Inferior parietal cortex (tissue), 1 donor: ENCODE data around the gene DNM3.
A peak's percentile ranks its signal among the peaks of the same experiment; 100 is the strongest.
"Not testable (repeated sequence)": the region's sequence is repeated elsewhere in the genome, so short reads cannot be mapped to it uniquely, and the experiment has no call there.

Source experiments
- DNase-seq: peaks from one replicate; pipeline ENCODE4 v3.0.0-alpha.2; 2016; ENCODE audit errors: extremely low spot score

The DNM3 gene

DNA sequence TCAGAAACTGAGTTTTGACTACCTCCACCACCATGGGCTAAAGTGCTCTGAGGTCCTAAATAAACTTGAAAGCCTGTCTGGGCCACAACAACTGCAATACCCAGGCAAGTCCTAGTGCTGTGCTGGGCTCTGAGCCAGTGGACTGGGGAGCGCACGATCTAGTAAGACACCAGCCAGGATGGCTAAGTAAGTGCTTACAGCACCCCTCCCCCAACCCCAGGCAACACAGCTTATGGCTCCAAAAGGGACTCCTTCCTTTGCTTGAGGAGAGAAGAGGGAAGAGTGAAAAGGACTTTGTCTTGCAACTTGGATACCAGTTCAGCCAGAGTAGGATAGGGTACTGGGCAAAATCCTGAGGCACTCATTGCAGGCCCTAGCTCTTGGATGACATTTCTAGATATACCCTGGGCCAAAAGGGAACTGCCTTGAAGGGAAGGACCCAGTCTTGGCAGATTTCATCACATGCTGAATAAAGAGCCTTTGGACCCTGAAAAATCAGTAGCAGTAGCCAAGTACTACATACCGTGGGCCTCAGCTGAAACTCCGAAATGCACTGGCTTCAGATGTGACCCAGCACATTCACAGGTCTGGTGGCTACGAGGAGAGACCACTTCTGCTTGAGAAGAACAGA lies 580.8 kb downstream of the DNM3 start:
- DNase-seq = no peak

DNA sequence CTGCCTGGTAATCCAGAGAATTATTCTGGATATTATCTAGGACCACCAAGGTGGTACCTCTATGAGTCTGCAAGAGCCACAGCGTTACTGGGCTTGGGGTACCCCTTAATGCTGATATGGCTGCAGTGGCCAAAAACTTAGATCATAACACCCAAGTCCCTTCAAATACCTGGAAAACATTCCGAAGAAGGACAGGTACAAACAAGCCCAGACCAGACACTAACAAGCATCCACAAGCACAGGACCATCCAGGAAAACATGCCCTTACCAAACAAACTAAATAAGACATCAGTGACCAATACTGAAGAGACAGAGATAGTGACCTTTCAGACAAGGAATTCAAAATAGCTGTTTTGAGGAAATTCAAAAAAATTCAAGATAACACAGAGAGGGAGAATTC lies 582.0 kb downstream of the DNM3 start:
- no peak for DNase-seq

DNA sequence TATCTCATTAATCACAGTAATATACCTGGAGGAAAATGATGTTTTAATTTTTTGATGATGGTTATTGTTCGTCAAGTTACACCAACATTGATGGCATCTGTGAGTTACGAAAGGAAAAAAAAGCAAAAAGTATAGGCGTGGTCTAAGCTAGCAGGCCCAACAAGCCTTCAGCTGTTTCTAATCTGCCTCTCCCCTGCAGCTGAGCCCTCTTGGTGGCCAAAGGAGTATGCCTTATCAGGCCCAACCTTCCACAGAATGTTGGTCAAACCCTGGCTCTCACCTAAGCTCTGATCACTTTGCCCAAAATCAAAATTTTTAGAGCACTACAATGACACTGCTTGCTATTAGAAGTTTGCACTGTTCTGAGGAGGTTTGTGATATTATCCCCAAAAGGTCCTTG lies 584.0 kb downstream of the DNM3 start:
- no peak for DNase-seq

DNA sequence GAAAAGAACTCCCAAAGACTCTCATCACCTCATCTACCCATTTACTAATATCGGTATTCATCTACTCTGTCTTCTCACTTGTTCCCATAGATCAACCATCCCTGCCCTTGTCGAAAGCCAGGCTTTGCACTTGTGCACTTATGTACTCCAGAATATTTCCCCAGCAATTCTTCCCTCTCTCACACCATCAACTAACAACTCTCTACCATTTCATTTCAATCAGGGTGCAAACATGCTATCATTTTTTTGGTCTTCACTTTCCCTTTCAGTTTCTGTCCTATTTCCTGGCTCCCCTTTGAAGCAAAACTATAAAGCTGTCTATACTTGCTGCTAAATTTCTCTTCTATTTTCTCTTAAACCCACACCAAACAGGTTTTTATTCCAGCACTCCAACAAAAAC lies 585.9 kb downstream of the DNM3 start:
- no peak for DNase-seq

DNA sequence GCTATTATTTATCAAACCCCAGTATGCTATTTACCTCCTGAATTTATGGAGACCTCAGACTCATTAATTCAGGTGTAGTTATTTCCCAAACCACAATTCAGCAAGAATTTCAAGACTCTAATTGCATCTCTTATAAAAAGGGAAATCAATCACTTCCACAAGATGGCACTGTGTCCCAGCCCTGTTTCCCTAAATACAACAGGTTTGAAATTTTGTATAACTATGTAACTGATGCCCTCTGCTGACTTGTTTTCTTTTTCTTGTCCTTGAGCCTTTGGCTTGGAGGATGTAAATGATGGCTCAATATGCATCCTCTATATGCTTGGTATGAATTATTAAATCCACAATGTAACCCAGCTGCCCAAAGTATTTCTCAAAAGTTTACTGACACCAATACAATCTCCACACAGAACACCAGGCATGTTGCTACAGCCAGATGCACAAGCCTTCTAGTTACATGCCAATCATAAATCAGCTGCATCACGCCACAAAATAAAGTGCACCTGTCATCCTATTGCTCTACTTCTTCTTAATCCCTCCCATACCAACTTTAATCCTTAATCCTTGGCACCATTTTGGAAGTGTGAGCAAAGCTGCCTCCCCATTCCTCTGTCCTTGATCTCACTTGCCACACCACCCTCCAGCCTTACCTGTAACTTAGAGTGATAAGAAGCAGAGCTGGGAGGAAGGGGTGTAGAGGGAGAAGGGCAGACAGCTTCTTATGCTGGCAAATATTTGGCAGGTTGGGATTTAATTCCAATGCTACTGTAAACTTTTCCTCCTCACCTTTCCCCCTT lies 588.2 kb downstream of the DNM3 start:
- peak; percentile 81 for DNase-seq

DNA sequence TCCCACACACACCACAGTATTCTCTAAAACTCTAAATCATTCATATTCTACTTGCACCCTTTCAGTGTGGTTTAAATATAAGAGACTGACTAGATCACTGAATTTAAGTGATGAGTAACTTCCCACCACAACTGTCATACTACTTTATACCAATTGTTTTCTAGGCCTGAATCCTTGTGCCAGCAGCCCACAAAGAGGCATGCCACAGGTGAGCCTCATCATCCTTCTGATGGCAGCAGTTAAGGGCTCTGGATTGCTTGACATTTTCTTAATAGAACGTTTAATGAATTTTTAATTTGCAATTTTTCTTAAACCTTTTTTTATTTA lies 588.8 kb downstream of the DNM3 start:
- no peak for DNase-seq

DNA sequence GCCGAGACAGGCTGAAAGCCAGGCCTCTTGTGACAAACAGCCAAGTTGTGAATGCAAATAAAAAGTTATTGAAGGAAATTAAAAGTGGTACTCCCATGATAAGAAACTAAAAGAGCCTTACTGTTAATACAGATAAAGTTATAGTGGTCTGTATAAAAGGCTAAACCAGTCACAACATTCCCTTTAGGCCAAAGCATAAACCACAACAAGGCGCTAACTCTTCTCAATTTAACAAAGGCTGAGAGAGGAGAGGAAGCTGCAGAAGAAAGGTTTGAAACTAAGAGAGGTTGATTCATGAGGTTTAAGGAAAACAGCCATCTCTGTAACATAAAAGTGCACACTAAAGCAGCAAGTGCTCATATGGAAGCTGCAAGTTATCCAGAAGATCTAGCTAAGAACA lies 589.9 kb downstream of the DNM3 start:
- DNase-seq = no peak

DNA sequence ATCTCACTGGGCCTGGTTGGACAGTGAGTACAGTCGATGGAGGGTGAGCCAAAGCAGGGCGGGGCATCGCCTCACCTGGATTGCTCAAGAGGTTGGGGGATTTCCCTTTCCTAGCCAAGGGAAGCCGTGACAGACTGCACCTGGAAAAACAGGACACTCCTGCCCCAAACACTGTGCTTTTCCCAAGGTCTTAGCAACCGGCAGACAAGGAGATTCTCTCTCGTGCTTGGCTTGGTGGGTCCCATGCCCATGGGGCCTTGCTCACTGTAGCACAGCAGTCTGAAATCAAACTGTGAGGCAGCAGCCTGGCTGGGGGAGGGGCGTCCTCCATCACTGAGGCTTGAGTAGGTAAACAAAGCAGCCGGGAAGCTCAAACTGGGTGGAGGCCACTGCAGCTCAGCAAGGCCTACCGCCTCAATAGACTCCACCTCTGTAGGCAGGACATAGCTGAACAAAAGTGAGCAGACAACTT lies 590.5 kb downstream of the DNM3 start:
- no peak for DNase-seq

DNA sequence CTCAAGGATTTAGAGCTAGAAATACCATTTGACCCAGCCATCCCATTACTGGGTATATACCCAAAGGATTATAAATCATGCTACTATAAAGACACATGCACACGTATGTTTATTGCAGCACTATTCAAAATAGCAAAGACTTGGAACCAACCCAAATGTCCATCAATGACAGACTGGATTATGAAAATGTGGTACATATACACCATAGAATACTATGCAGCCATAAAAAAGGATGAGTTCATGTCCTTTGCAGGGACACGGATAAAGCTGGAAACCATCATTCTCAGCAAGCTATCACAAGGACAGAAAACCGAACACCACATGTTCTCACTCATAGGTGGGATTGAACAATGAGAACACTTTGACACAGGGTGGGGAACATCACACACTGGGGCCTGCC lies 595.9 kb downstream of the DNM3 start:
- not testable (repeated sequence) for DNase-seq

DNA sequence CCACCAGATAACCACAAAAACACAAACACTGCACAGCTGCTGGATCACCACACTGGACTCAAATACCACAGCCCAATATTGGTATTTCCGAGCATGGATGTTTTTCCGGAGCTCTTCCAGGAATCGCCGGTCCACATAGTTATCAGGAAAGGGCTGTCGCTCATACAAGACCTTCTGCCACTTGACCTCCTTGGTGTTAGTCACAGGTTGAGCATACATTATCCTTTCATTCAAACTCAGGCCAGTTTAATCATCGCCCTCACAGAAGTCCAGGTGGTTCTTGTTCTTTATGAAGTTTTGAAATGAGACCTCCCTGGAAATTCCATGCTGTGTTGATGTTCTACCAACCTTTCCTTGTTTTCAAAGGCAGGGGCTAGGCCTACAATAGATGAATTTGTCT lies 601.1 kb downstream of the DNM3 start:
- no peak for DNase-seq

DNA sequence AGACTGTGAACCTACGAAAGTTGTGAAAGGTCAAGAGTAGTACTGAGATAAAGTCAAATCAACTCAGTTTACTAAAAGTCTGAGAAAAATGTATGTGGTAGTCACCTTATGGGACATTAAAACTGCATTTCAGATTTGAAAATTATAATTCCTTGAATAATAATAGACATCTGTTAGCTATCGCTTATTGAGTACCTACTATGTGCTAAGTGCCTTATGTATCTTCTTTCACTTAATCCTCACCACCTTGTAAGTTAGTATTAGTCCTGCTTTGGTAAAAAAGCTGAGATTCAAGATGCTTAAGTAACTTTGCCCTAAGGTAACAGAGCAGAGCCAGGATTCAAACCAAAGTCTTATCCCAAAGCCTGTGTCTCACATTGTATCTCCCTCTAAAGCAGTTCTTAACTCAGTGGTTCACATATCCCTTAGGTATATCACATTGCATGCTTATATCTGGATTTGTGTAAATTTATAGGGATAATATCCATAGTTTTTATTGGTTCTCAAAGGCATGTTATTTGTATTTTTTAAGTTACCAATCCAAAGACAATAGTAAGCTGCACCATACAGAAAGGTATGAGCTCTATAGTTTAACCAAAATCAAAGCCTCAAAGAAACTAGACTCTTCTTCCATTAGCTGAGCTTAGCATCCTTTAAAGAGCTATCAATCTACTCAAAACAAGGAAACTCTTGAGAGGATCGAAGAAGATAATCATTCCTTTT lies 601.7 kb downstream of the DNM3 start:
- DNase-seq = no peak

DNA sequence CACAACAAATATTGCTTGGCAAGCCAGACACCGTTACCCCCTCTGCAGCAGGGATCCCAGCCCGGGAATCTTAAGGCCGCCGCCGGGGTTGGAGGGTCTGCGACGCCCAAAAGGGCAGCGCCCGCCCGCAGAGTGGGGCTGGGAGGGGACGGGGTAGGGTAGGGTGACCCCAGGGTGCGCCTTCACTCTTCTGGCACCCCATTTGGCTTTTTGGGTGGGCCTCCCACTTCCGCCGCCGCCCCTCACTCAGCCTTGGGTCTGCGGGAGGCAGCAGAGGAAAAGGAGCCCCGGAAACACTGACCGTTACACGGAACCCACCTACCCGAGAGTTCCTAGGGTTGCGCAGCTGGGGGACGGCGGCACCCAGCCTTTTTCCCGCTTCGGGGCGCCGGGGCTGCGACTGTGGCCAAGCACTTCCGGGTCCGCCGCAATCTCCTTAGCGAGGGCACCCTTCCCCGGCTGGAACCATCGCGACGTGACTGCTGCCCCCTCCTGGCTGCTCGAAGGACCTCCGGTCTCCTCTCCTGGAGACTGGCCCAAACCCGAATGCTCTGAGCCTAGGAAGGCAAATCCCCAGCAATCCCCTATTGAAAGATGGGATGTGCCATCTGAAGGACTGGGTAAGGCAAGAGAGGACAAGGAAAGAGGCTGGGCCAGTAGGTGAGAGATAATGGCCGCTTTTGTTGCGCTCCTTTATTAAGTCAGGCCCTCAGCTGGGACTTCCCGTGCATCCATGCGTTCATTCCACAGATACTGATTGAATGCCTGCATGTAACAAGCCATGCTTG lies 602.6 kb downstream of the DNM3 start, which contains the start of gene PIGC:
Gene PIGC (minus strand): TSS at position 404 of the 788 bp plus-strand sequence. CDS start 1,447 bp downstream, outside the sequence.
- DNase-seq = peak; percentile 91

DNA sequence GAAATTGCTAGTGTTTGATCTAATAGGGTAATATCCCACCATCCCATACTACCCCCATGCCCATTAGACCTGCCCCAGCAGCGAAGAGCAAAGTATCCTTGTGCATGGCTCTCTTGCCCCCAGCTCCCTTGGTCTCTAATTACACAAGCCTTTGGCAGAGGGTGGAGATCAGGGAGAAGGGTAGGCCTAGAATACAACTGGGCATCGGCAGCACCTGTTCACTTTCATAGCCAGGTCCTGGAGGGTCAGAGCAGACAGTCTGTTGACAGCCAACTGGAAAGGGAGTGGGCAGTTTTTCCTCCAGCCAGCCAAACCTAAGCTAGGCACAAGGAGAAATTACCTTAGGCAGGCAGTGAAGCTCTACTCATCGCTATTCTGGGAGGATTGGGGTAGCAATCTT lies 605.2 kb downstream of the DNM3 start:
- no peak for DNase-seq

DNA sequence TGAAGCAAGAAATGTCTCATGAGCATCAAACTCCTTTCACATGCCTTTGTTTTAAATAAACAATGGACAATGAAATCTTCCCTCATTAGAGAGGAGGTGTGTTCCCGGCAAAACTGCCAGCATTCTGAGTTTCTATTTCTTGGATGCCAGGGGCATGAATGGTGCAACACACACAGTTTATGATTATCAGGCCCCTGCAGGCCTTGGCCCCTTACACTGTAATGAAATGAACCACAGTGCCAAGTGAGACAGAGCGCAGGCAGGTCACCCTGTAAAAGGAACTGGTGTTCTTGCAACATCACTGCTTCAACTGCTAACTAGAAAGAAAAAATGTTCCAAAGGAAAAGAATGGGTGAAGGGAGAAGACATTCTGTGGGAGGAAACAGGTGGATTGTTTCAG lies 606.3 kb downstream of the DNM3 start:
- no peak for DNase-seq

DNA sequence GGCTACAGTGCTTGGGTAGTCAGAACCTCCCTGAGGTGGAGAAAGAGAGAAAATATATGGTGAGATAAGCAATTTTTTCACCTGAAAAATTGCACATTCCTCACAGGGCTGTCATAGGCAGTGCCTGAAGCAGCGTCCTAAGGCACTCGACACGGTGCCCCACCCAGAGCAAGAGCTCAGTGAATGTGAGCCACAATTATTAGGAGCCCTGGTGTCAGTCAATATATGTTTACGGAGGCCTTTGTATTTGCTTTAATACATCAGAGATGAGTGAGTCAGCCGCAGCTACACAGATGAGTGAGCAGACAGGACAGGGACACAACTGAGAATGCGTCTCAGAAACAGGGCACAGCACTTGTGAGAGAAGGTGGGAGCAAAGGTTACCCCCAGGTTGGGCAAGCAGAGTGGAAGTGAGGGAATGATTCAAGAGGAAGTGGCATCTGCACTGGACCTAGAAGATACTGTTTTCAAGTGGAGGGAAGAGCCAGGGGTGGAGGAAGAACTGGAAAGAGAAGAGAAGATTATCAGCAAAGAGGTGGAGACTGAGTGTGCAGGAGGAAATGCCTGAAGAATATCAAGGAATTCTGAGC lies 607.8 kb downstream of the DNM3 start:
- no peak for DNase-seq

DNA sequence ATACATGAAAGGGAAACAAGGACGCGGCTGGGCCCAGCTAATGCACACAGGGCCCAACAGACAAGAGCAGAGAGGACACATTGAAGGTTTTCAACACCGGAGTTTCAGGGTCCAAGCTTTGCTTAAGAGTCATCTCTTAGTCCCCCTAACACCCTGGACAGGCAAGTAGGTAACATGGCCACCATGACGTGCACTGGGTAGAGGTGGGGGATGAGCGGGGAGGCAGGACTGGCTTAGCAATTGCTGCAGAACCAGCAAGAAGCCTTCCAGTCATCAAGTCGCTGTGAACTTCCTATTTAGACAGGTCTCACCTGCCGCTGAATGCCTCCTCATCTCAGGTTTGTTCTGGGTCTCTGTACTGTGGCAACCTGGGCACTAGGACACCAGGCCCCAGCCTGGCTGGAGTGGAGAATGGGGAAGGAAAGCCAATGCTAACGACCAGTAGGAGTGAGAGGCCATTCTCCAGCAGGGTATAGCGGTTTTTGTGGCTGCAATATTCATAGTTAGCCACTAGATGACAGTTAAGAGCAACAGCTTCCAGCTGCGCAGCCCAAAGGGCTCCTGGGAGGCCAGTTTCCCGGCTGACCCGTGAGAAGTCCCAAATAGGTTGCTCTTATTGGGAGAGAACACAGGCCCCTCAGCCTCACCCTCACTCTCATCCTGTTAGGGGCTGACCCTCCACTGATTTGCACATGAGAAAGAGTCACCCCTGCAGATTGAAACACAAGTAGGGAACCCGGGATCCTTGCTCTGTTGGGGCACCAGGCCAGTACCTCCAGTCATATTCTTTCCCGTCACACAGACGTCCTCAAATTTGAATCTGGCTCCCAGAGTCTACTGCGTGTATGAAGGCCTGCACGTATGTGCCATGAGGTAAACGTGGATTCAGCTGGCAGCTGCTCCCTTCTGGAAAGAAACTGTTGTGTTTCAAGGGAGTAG lies 608.6 kb downstream of the DNM3 start:
- peak; percentile 58 for DNase-seq

DNA sequence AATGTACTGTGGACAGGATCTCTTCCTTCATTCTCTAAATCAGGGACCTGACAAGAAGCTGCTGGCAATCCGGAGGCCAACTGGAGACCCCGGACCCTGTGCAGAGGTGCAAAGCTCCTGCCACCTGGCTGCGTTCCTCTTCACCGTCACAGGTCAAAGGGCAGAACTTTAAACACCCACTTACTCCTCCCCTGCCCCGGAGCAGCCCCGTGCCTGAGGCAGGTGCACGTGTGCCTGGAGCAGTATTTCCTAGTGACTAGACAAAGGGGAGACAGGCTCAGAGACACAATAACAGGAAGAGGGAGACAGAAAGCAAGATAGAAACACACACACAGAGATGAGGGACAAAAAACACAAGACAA lies 609.2 kb downstream of the DNM3 start:
- no peak for DNase-seq

DNA sequence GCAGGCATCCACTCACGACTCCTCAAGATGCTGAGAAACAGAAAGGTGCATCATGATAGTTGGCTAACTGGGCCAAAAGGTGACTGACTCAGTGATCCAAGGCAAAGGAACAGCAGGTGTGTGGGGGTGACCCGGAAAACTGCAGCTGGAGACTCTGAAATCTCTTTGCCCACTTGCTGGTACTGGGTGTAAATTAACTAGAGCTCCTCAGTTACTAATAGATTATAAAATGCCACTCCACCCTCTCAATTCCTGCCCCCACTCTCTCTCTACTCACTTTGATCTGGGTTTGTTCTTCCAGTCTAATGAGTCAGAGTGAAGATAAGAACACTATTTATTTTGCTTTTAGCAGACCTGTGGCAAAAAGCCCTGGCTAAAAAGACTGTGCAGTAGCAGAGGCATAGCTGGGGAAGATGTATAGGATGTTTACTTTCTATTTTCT lies 609.7 kb downstream of the DNM3 start:
- no peak for DNase-seq

DNA sequence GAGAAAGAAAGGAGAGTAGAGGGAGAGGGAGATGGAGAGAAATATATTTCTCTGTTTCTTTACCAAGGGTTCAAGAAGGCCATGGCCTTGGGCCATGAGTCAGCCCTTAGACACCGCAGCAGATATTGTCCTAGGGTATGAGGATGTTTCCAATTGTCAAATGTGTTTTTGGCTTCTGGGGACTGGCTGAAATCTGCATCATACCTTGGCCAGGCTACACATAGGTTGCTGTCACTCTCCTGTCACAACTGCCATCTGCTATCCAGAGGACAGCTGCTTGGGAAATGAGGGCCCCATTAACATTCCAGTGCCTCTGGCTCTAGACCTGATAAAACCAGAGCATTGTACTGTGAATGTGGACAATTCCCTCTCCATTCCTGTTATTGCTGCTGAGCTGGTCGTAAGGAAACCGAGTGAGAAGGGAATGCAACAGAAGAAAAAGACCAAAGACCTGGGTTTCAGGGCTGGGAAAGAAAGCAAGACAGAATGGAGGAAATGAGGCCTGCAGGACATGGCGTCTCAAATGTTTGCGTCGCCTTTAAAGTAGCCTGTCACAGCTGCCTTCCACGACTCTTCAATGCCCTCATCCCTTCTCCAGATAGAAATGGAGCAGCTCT lies 611.3 kb downstream of the DNM3 start:
- DNase-seq = no peak

DNA sequence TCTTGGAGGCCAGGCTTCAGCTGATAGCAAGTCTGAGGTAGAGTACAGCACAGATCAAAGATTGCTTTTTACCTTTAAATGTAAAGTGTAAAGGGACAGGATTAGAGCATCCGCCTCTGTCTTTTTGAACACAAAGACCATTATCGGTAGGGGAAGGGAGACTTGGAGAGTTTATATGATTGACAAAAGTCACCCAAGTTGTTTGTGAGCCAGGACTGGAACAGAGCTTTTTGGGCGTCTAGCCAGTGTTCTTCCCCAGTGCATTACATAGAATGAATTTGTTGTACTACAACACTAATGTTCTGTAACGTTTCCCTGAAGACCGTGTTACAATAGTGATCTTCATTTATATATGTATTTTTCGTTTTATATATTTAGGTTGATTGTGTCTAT lies 611.9 kb downstream of the DNM3 start:
- DNase-seq = no peak
